SK-N-SH (cell line): ENCODE data around the gene APRT. TPM values are rescaled to one million over a fixed set of nuclear protein-coding genes. Genes with fewer than 3 reads are reported as not detected.

Source experiments
- CTCF ChIA-PET: fragments of 300-600, 350-600 bp; formaldehyde crosslinking; extraction: SDS; loops from one replicate; lab custom pipeline; 2021; lab: Yijun Ruan, JAX
- POLR2A ChIA-PET: fragments of 350-600 bp; sonication (Branson Sonifier 250); formaldehyde crosslinking; extraction: SDS; loops from one replicate; lab custom pipeline; 2020; ENCODE audit warnings: antibody characterized with exemption, inconsistent platforms; lab: Yijun Ruan, JAX
- DNase-seq: peaks from one replicate; pipeline ENCODE4 v3.0.0; 2012
- H2AFZ ChIP-seq: fragments of 200-600 bp; sonication (generic); 2 replicates; pipeline ENCODE4 v1.8.1; 2016; ENCODE audit warnings: antibody characterized with exemption, mild to moderate bottlenecking, low read depth
- H3F3A ChIP-seq: fragments of 200-600 bp; sonication (generic); replicated peaks from 2 replicates; pipeline ENCODE3; 2016; ENCODE audit warnings: antibody characterized with exemption, mild to moderate bottlenecking; ENCODE audit not compliant: insufficient read depth
- H3K27ac ChIP-seq, 2 experiments: fragments of 200-500 bp in 1 of 2; fragments of 200-600 bp in 1 of 2; sonication (Bioruptor generic) in 1 of 2; sonication (generic), shearing (Covaris generic) in 1 of 2; 2 replicates each; pipeline versions ENCODE4 v1.5.1 to v1.6.1; 2014 to 2016; ENCODE audit warnings: low read depth in 2 of 2, inconsistent platforms in 1 of 2, low read length in 1 of 2, mild to moderate bottlenecking in 1 of 2, mixed read lengths in 1 of 2
- H3K27me3 ChIP-seq: fragments of 200-600 bp; sonication (generic), shearing (Covaris generic); 2 replicates; pipeline ENCODE4 v1.6.1; 2016; ENCODE audit warnings: mixed run types; ENCODE audit not compliant: insufficient read depth
- H3K36me3 ChIP-seq, 2 experiments: fragments of 200-500 bp in 1 of 2; fragments of 200-600 bp in 1 of 2; sonication (Bioruptor generic) in 1 of 2; sonication (generic) in 1 of 2; replicated peaks in 1 of 2; 2 replicates each; pipeline versions ENCODE3 to v1.5.1; 2014 to 2016; ENCODE audit warnings: low read length in 1 of 2, mild to moderate bottlenecking in 1 of 2; ENCODE audit not compliant: insufficient read depth in 2 of 2, control insufficient read depth in 1 of 2
- H3K4me1 ChIP-seq, 2 experiments: fragments of 200-500 bp in 1 of 2; fragments of 200-600 bp in 1 of 2; sonication (Bioruptor generic) in 1 of 2; sonication (generic), shearing (Covaris generic) in 1 of 2; 2 replicates each; pipeline versions ENCODE4 v1.5.1 to v1.6.1; 2014 to 2016; ENCODE audit warnings: low read depth in 1 of 2, low read length in 1 of 2, mixed run types in 1 of 2; ENCODE audit not compliant: insufficient read depth in 2 of 2, control insufficient read depth in 1 of 2
- H3K4me2 ChIP-seq: fragments of 200-600 bp; sonication (generic), shearing (Covaris generic); 2 replicates; pipeline ENCODE4 v1.6.1; 2017; ENCODE audit warnings: mixed run types
- H3K4me3 ChIP-seq, 2 experiments: fragments of 200-500 bp in 1 of 2; fragments of 200-600 bp in 1 of 2; sonication (Bioruptor generic) in 1 of 2; sonication (generic), shearing (Covaris generic) in 1 of 2; 2 replicates each; pipeline versions ENCODE4 v1.5.1 to v1.8.1; 2014 to 2016; ENCODE audit warnings: low read depth in 2 of 2, inconsistent platforms in 1 of 2, low read length in 1 of 2, mild to moderate bottlenecking in 1 of 2, mixed read lengths in 1 of 2, moderate library complexity in 1 of 2
- H3K79me2 ChIP-seq: fragments of 200-600 bp; sonication (generic); 2 replicates; pipeline ENCODE4 v1.8.1; 2017; ENCODE audit warnings: mild to moderate bottlenecking; ENCODE audit not compliant: insufficient read depth
- H3K9ac ChIP-seq: fragments of 200-600 bp; sonication (generic); 2 replicates; pipeline ENCODE4 v1.6.1; 2017; ENCODE audit warnings: mixed run types
- H3K9me2 ChIP-seq: fragments of 200-600 bp; sonication (generic); 2 replicates; pipeline ENCODE4 v1.6.1; 2017; ENCODE audit warnings: mixed run types
- H3K9me3 ChIP-seq: fragments of 200-600 bp; sonication (generic); 2 replicates; pipeline ENCODE4 v1.6.1; 2017; ENCODE audit warnings: mixed run types, mild to moderate bottlenecking, moderate library complexity
- H4K20me1 ChIP-seq: fragments of 200-600 bp; sonication (generic); 2 replicates; pipeline ENCODE4 v1.6.1; 2017; ENCODE audit warnings: mild to moderate bottlenecking, mixed run types; ENCODE audit not compliant: insufficient read depth
- CHD2 ChIP-seq: fragments of 150-350 bp; IDR thresholded peaks from 2 replicates; pipeline ENCODE4 v1.6.1; 2018; ENCODE audit warnings: low read length; ENCODE audit not compliant: partially characterized antibody
- EZH2phosphoT487 ChIP-seq: fragments of 200-600 bp; sonication (generic); IDR thresholded peaks from 2 replicates; pipeline ENCODE4 v1.6.1; 2017; ENCODE audit warnings: low read depth, mixed run types, mild to moderate bottlenecking, antibody characterized with exemption, moderate library complexity, borderline replicate concordance
- FOSL2 ChIP-seq: IDR thresholded peaks from 2 replicates; pipeline ENCODE4 v1.4.0; 2012; ENCODE audit warnings: low read depth, mild to moderate bottlenecking, moderate library complexity, borderline replicate concordance
- FOXJ3 ChIP-seq: sonication (generic); formaldehyde crosslinking; IDR thresholded peaks from 2 replicates; pipeline ENCODE4 v1.5.1; 2020; ENCODE audit warnings: mild to moderate bottlenecking, missing genetic modification reagents
- JUND ChIP-seq: IDR thresholded peaks from 2 replicates; pipeline ENCODE4 v1.4.0; 2012
- NRF1 ChIP-seq: IDR thresholded peaks from 2 replicates; pipeline ENCODE4 v1.6.1; 2012; ENCODE audit warnings: low read depth, mild to moderate bottlenecking, low read length
- POLR2AphosphoS5 ChIP-seq: IDR thresholded peaks from 2 replicates; pipeline ENCODE4 v1.6.1; 2012; ENCODE audit warnings: low read depth, low read length
- RCOR1 ChIP-seq: fragments of 150-350 bp; IDR thresholded peaks from 2 replicates; pipeline ENCODE4 v1.6.1; 2017; ENCODE audit warnings: antibody characterized with exemption, low read length
- RFX5 ChIP-seq: IDR thresholded peaks from 2 replicates; pipeline ENCODE4 v1.6.1; 2012; ENCODE audit warnings: mild to moderate bottlenecking, improper control_type of control experiment, low read length
- SIN3A ChIP-seq: IDR thresholded peaks from 2 replicates; pipeline ENCODE4 v1.6.1; 2012; ENCODE audit warnings: low read depth, mild to moderate bottlenecking, low read length, moderate library complexity, borderline replicate concordance
- SMC3 ChIP-seq: IDR thresholded peaks from 2 replicates; pipeline ENCODE4 v1.6.1; 2012; ENCODE audit warnings: low read depth, low read length, improper control_type of control experiment
- TAF1 ChIP-seq: IDR thresholded peaks from 2 replicates; pipeline ENCODE4 v1.6.1; 2012; ENCODE audit warnings: low read depth, mild to moderate bottlenecking, low read length, moderate library complexity, borderline replicate concordance
- TCF12 ChIP-seq: IDR thresholded peaks from 2 replicates; pipeline ENCODE4 v1.4.0; 2012
- YY1 ChIP-seq: IDR thresholded peaks from 2 replicates; pipeline ENCODE4 v1.4.0; 2012; ENCODE audit warnings: low read depth, mild to moderate bottlenecking
- WGBS: methylation state at CpG from one replicate; pipeline ENCODE4 v1.1.6; 2017; ENCODE audit warnings: low lambda C conversion rate; 5-methylcytosine and 5-hydroxymethylcytosine counted together
- polyA plus RNA-seq, 3 experiments: library from polyadenylated mRNA; depleted of rRNA; stranded (reverse); fragments of >200 nt; gene quantifications; 2 replicates each; pipeline ENCODE4 v1.2.3, GENCODE V29; 2012
- TF ChIP-seq, protein P1 (sequence below): fragments of 150-350 bp; IDR thresholded peaks from 2 replicates; pipeline ENCODE4 v1.6.1; 2017; ENCODE audit warnings: antibody characterized with exemption, low read length, low read depth, borderline replicate concordance

APRT gene
- polyA plus RNA-seq, 1 of the 3 experiments (the other 2 are of a cell fraction): 192 TPM

DNA sequence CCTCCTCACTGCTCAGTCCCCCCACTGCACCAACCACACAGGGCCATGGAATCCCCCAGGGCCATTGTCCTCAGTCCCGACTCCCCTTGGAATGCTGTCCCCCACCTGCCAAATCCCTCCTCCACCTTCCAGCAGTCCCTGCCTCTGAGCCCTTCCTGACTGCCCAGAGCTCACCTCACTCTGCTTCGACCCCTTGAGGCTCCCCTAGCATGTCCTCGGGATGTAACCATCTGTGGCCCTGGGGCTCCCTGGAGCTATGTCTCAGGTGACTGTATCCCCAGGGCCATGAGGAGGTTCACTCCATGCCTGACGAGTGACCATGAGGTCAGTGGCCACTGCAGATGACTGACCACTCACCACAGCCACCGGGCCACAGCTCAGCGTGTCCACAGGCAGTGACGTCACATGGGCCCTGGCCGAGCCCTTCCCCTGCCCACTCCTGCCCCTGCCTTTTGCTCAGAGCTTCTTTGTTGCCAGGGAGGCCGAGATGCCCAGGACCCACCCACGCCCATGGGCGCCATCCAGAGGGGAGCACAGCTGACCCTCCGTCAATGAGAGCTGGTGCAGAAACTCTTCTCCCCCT, 19.0 kb downstream of the APRT start:
- POLR2A ChIA-PET: interaction anchor here (1.1 kb wide), 1 partner anchor 16 kb away, joined by 4 read pairs; no protein-coding TSS in a partner anchor
- no peaks in the 10 kb centered on the region for H3K27me3 ChIP-seq
- no peak overlapping the region for H3K4me2 ChIP-seq
- no peaks in the 10 kb centered on the region for H3K9me3 ChIP-seq
- CTCF ChIA-PET: interaction anchor here (0.6 to 1.2 kb wide), 3 partner anchors 49 to 375 kb away, joined by 3 read pairs; no protein-coding TSS in a partner anchor
- 89% methylated on average over 11 of the region's 12 CpGs for WGBS
- H4K20me1 ChIP-seq: no peaks in the 10 kb centered on the region
- no peaks in the 10 kb centered on the region for H3K9me2 ChIP-seq
- H2AFZ ChIP-seq: no peak overlapping the region
- no peaks in the 10 kb centered on the region; a peak in 1 of 4 replicates for H3K4me1 ChIP-seq
- TF ChIP-seq, protein P1, sequence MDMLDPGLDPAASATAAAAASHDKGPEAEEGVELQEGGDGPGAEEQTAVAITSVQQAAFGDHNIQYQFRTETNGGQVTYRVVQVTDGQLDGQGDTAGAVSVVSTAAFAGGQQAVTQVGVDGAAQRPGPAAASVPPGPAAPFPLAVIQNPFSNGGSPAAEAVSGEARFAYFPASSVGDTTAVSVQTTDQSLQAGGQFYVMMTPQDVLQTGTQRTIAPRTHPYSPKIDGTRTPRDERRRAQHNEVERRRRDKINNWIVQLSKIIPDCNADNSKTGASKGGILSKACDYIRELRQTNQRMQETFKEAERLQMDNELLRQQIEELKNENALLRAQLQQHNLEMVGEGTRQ: no peak
- TF ChIP-seq SIN3A: no peak
- TF ChIP-seq POLR2AphosphoS5: no peak
- no peak for TF ChIP-seq SMC3
- no peak for TF ChIP-seq RFX5
- no peak for TF ChIP-seq RCOR1
- TF ChIP-seq TAF1: no peak
- no peak for TF ChIP-seq EZH2phosphoT487
- TF ChIP-seq JUND: no peak
- H3K79me2 ChIP-seq: no peaks in the 10 kb centered on the region
- no peaks in the 10 kb centered on the region for H3F3A ChIP-seq
- H3K9ac ChIP-seq: no peak overlapping the region
- no peak for DNase-seq
- no peak overlapping the region for H3K4me3 ChIP-seq
- no peak overlapping the region for H3K27ac ChIP-seq
- no peaks in the 10 kb centered on the region for H3K36me3 ChIP-seq

DNA sequence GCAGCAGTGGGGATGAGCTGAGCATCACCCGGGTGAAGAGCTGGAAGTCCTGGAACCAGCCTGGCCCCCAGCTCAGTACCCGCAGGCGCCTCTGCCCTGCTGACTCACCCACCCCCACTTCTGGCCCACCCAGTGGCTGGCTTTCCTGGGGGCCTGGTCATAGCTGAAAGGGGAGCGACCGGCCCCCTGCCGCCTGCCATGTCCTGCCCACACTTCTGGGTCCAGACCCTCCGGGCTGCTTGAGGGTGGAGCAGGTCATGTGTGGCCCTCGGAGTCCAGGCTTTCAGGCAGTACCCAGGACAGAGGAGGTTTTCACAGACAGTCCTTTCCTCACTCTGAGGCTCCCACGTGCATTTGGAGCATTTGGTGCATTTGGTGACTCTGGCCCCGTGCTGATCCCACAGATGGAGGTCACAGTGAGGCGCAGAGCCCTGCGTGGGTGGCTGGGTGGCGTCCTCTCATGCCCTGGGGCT, 19.6 kb downstream of the APRT start:
- DNase-seq: no peak
- Histone ChIP-seq H3K79me2 (no peaks in the 10 kb centered on the region), H3K4me3 (no peak overlapping the region), H3K36me3 (no peaks in the 10 kb centered on the region), H3K4me2 (0 out of 2 replicates have a peak overlapping the region, but pooled peaks have one; percentile 2), H3F3A (peaks cover 3% of the 10 kb centered on the region), H2AFZ (no peak overlapping the region), H3K9ac (no peak overlapping the region), H3K27ac (no peak overlapping the region), H4K20me1 (no peaks in the 10 kb centered on the region), H3K27me3 (no peaks in the 10 kb centered on the region), H3K4me1 (no peaks in the 10 kb centered on the region; a peak in 1 of 4 replicates), H3K9me2 (no peaks in the 10 kb centered on the region), H3K9me3 (no peaks in the 10 kb centered on the region)
- WGBS: 87% methylated on average over 3 of the region's 13 CpGs
- ChIA-PET CTCF (interaction anchor here (0.6 to 1.2 kb wide), 4 partner anchors 11 to 375 kb away, joined by 3 read pairs; partner anchors contain the start of gene CDT1), POLR2A (interaction anchor here (1.1 kb wide), 1 partner anchor 17 kb away, joined by 4 read pairs; no protein-coding TSS in a partner anchor)
- TF ChIP-seq TCF12 (no peak), FOSL2 (no peak), NRF1 (no peak), FOXJ3 (CRISPR knock-in tag) (no peak), CHD2 (no peak), YY1 (no peak)
